ENCODE results near the gene OR2H2.

The OR2H2 gene

DNA sequence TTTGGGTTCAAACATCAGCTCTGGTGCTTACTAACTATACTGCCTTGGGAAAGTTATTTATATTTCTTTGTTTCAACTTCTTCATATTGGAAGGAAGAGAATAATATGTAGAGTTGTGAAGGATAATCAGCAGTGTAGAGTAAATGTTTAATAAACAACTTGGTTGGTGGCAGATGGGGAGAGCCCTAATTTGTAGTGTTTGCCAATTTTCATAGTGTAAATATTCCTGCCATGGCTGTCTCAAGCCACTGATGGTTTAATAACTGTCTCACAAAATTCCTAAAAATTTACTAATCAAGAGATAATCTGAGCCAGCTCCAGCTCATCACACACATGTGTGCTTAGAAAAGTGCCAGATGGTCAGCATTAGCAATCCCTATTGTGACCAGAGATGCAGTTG lies at the start of gene OR2H2:
OR2H2 (plus strand) TSS at position 301 of the 400 bp plus-strand sequence. CDS start 2,824 bp downstream, outside the sequence.
- no peak for FAIRE-seq

DNA sequence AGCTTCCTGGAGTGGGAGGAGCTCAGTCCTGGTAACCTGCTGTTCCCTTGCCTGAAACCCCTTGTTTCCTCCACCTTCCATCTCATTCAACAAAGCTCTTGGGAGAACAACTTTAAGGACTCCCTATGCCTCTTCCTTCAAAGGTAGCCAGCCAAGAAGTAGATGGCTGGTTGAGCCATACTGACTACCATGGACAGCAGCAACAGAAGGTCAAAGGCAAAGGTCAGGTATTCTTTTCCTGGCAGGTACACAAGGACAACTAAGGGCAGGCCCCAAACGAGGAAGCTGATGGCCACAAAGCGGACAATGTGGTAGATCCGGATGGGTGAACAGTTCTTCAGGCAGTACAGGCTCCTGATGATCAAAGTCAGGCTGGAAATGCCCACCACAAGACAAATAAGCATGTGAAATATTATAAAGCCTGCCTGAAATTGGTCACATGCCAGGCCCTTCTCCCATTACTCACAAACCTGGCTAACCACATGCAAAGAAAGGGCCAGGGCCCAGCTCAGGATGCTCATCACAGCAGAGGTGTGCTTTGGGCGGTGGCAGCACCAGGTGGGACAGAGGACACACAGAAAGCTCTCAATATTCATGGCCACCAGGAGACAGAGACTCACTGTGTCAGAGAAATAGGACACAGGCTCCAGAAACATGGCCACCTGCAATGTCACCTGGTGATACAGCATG lies 47.1 kb upstream of the OR2H2 start:
- no peak for FAIRE-seq

DNA sequence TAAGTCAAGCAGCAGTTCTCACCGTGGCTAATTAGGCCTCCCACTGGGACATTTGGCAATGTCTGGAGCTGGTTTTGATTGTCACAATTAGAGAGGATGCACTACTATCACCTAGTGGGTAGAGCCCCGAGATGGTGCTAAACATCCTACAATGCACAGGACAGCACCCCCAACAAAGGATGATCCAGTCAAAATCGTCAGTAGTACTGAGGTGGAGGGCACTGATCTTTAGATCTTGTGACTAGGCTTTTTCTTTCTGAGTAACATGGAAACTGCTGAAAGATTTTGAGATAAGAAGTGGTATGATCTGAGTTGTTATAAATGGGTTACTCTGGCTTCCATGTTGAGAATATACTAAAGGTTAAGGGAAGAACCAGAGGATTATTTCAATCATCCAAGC lies 37.3 kb upstream of the OR2H2 start:
- no peak for FAIRE-seq

DNA sequence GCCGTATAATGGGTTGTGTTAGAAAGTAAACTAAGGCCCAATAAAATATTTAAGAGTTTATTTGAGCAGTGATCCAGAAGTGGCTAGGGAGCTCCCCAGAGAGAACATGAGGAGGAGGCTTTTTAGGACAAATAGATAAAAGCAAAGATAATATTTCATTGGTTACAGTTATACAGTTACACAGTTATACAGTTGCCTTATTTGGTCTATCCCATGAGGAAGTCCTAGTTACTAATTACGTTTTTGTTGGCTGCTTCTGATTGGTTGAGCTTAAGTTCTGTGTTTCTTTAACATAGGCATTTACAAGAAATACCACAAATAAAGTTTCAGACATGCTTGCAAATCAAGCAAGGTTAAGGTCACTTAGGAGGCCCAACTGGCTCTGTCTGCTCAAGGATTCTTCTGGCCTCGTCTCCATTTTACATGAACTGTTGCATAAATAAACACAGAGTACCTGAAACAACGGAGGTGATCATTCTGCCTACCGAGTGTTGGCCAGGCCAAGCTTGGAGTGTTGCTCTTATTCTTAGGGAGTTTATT lies 32.3 kb upstream of the OR2H2 start:
- FAIRE-seq = no peak

DNA sequence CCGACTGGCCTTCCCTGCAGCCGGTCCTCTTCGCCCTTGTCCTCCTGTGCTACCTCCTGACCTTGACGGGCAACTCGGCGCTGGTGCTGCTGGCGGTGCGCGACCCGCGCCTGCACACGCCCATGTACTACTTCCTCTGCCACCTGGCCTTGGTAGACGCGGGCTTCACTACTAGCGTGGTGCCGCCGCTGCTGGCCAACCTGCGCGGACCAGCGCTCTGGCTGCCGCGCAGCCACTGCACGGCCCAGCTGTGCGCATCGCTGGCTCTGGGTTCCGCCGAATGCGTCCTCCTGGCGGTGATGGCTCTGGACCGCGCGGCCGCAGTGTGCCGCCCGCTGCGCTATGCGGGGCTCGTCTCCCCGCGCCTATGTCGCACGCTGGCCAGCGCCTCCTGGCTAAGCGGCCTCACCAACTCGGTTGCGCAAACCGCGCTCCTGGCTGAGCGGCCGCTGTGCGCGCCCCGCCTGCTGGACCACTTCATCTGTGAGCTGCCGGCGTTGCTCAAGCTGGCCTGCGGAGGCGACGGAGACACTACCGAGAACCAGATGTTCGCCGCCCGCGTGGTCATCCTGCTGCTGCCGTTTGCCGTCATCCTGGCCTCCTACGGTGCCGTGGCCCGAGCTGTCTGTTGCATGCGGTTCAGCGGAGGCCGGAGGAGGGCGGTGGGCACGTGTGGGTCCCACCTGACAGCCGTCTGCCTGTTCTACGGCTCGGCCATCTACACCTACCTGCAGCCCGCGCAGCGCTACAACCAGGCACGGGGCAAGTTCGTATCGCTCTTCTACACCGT lies 31.5 kb upstream of the OR2H2 start:
- no peak for FAIRE-seq

DNA sequence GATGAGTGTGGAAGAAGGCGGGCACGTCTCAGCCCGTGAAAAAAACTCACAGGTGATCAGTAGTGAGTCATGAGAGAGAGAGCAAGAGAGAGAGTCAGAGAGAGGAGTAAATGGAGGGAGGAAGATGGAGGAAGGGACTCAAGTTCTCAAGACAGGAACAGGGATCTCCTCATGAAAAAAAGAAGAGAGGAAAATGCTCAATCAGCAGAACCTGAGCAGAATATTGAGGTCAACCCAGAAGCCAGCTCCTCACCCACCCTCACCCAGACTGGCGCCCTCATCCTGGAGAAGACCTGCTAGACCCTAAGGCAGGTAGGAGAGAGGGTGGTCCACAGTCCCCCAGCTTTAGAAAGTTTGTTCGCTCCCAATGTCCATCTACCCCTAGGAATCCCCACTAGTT lies 30.2 kb upstream of the OR2H2 start:
- FAIRE-seq = no peak

DNA sequence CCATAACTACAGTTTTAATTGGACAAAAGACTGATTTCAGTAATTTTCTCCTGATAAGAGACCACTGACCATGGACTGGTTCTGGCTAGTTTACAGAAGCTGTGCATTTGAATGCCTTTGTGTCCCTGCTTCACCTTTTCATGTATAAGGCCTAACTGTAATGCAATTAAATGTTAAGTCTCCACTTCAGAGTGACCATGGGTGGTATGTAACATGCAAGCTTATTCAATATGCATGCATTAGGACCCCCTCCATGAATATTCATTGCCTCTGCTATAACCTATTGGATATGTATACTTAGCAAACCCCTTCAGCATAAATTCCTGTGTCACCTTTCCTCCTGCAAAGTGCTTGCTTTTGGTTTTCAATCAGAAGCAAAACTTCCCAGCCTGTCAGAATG lies 27.6 kb upstream of the OR2H2 start:
- FAIRE-seq = no peak

DNA sequence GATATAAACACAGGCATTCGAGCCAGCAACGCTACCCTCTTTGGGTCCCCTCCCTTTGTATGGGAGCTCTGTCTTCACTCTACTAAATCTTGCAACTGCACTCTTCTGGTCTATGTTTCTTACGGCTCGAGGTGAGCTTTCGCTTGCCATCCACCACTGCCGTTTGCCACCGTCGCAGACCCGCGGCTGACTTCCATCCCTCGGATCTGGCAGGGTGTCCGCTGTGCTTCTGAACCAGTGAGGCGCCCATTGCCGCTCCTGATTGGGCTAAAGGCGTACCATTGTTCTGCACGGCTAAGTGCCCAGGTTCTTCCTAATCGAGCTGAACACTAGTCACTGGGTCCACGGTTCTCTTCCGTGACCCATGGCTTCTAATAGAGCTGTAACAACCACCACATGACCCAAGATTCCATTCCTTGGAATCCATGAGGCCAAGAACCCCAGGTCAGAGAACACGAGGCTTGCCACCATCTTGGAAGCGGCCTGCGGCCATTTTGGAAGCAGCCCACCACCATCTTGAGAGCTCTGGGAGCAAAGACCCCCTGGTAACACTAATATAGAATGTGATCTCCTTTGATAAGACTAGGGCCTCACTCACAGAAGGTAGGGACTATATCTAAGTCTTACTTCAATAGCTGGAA lies 26.4 kb upstream of the OR2H2 start:
- FAIRE-seq = no peak

DNA sequence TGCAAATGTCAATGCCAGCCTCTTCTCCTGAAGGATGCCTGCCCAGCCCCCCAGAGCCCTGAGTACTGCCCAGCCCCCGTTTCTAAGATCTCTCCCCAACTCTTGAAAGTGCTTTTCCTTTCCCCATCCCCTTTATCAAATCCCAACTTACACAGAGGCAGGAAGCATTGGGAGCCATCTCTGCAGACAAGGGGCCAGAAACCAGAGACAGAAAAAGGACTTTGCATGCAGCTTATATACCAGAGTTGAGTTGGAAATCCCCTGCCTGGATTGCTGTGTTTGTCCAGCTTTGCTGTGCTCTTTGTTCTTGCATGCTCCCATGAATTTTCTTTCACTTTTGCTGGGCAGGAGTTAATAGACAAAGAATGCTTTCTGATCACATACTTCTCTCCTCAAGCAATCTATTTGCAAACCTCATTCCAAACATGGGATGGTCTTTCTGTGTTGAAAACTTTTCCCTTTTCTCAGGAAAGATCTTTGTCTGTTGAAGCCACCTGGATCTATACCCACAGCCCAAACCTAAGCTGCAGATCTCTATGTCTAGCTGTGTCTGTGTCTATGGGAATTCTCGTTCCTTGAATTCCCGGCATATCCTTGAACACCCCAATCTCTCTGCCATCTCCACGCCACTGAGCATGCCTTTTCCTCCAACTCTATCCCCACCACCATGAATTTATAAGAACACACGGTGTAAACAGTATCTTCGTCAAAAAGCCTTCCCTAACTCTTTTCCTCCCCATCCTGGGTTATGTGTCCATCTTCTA lies 25.2 kb upstream of the OR2H2 start, which contains the start of gene UBD:
UBD (minus strand) TSS at position 209 of the 764 bp plus-strand sequence; CDS start at position 178, 31 bp downstream.
- no peak for FAIRE-seq

DNA sequence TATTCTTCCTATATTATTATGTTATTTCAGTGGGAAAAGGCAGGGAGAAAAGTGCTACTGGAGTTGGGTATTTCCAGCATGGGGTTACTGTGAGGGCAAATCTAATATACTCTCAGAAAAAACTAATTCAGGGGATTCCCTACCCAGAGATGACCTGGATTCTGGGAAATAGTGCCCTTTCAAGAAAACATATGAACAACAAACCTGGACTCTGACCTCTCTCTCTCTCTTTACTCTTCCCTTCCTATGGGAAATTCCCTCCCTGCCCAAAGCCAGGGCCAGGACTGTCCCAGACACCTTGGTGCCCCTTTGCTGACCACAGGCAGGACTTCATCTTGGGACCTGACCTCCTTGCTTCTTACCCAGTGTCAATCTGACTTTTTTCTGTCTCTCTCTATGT lies 23.8 kb upstream of the OR2H2 start:
- FAIRE-seq = no peak

DNA sequence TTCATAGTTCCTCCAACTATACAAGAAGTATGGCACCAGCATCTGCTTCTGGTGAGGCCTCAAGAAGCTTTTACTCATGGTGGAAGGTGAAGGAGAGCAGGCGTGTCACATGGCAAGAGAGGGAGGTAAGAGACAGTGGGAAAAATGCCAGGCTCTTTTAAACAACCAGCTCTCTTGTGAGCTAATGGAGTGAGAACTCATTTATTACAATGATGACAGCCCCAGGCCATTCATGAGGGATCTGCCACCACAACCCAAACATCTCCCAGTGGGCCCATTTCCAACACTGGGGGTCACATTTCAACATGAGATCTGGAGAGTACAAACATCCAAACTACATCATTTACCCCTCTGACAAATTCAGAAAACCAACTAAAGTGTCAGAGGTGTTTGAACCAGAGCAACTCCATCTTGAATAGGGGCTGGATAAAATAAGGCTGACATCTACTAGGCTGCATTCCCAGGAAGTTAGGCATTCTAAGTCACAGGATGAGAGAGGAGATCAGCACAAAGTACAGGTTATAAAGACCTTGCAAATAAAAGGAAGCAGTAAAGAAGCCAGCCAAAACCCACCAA lies 23.2 kb upstream of the OR2H2 start:
- no peak for FAIRE-seq

DNA sequence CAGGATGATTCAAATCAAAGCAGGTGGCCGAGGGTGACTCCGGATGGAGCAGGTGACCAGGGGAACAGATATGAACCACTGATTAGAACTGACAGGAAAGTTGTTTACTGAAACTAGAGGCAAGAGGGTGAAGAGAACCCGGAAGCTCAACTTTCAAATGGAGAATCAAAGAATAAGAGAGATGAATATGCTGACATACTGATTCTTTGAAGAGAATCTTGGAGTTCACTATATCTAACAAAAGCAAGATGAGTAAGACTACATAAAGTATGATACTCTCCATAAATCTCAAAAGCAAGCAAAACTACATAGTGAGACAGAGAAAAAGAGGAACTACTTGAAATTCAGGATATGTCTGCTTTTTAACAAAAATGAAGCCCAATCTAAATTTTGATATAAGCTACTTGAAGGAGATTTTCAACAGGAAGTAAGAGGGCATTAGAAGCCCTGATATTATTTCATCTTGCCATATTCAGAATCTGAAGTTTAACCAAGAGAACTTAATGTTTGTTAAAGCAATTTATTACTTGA lies 21.4 kb upstream of the OR2H2 start:
- no peak for FAIRE-seq

DNA sequence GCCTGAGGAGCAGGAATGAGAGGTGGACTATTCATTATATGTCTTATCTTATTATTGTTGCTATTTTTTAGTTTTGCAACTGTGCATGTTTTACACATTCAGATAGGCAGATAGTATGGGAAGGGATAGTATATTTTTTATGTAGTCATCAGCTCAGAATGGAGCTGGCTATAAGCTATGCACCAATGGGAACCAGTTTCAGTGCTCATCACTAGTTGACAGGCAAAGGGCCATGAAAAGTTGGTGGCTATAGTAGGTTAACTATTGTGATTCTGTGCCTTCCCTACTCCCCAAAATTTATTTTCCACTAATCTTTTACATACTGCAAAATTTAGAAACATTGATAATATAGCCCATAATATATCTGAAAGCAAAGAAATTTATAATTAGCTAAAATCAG lies 20.0 kb upstream of the OR2H2 start:
- FAIRE-seq = no peak

DNA sequence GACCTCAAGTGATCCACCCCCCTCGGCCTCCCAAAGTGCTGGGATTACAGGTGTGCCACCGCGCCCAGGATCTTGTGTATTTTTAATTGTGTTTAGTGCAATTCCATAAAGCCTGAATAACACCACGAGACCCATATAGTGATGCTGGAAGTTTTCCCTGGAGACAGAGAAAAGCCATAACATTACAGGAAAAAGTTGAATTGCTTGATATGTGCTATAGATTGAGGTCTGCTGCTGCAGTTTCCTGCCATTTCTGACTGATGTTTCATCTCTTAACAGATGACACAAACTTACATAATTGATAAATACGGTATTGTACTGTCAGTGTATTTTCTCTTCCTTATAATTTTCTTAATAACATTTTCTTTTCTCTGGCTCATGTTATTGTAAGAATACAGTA lies 18.1 kb upstream of the OR2H2 start:
- no peak for FAIRE-seq

DNA sequence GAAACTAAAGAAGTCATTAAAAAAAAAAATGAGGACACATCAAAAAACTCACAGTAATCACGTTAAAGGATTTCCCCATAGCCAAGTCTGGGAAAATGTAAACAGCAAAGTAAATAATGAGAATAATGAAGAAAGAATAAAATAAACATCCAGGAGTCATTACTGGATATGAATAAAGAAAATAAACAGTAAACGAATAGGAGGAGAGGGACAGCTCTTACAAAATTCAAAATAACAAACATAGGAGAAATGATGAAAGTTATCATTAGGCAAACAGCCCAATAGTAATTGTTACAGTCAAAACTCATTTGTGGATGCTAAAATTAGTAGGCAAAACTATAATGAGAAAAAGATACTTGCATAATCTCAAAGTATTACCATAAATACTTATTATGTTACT lies 17.4 kb upstream of the OR2H2 start:
- FAIRE-seq = no peak

DNA sequence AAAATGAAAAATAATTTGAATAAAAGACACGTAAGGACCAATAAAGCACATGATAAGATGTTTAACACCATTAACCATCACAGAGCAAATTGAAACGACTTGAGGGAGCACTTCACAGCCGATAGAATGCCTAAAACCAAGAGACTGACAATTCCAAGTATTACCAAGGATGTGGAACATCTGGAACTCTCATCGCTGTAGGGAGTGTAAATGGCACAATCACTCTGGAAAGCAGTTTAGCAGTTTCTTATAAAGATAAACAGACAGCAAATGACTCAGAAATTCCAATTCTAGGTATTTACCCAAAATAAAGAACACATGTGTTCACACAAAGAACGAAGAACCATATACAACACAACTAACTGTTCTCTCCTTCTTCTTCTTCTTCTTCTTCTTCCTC lies 16.9 kb upstream of the OR2H2 start:
- FAIRE-seq = no peak

DNA sequence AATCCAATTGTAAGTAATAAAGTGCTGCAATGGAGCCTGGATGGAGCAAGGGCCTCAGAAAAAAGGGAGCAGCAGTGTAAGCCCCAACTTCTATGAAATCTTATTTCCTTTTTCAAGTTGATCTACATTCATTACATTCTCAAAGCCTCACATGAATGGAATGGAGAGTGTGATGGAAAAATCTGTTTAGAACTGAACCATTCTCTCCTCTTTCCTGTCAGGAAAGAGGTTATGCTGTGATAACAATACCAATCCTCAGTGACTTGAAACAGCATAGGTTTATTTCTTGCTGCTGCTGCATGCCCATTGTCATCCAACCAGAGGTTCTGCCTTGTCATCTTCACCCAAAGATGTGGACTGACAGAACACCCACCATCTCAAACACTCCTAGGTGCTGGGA lies 8.9 kb upstream of the OR2H2 start:
- FAIRE-seq = no peak

DNA sequence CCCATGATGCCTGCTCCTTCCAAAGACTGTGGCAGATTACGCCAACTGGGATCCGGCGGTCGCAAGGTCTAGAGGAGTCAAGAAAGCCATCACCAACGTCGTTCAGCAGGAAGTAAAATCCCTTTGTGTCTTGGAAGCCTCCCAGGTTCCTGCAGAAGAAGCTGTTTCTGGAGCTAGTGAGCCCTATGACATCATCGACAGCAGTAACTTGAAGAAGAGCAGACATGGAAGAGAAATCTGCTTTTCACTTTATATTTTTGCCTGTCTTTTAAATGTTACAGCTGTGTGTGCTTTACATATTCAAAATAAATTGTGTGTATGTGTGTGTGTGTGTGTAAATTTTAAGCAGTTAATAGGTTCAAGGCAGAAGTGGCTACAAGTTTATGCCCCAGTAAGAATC lies 7.4 kb upstream of the OR2H2 start:
- no peak for FAIRE-seq

DNA sequence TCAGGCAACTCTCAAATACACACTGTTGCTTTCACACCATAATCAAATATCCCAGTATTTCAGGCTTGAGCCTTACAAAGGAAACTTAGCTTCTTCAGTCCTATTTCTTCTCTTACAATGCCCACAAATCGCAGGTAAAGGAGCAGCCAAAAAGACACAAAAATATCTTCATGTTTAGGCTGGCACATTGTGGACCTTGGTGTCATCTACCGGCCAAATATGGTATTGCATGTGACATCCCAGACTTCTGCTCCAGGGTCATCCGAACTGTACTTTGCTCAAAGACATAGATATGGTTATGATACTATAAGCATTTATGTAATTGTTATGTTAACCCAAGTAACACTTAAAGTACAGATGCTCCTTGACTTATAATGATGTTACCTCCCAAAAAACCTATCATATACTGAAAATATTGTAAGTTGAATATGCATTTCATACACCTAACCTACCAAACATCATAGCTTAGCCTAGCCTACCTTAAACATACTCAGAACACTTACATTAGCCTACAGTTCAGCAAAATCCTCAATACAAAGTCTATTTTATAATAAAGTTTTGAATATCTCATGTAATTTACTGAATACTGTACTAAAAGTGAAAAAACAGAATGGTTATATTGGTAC lies 4.6 kb downstream of the OR2H2 start:
- FAIRE-seq = peak; percentile 45

DNA sequence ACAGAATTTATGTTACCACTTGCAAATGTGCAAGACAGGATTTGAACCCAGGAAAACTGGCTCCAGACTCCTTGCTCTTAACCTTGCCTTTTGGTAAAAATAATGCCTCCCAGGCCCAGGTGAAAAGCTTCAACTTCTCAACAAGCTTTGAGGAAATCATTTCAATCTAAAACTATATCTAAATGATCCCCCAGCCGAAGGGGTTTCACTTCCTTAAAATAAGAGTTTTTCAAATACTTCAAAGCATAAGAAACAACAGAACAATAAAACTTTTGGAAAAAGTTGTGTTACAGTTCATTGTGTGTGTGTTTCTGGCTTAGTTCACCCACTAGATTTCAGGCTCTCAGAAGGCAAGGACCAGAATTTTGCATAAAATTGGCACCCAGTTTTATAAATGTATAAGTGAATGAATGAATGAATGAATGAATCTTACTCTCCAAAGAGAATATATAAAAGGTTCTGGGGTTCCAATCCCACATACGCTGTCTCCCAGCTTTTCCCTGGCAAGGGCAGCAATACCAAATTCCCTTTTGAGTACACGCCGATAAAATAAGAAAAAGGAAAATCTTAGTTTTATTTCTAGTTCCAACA lies 5.4 kb downstream of the OR2H2 start:
- no peak for FAIRE-seq

DNA sequence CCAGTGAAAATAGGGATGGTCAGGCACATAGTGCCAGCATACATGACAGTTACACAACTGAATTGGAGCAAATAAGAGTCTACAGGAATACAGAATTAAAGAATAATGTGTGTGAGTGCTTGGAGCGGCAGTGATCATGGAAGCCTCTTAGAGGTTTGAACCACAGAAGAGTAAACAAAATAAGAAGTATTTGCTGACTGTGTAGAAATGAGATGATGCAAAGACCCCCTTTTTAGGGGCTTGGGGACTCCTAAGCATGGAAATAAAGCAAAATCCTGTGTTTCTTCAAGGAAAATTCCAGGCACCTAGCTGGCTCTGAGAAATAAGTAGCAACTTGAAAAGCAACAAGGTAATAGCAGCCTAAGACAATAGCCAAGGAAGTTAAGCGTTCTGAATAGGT lies 6.8 kb downstream of the OR2H2 start:
- FAIRE-seq = no peak

Measured in TTC549 (cell line).